Glutamatergic neuron (in vitro differentiated cells): ENCODE data around the gene SCGB1D2. TPM values are rescaled to one million over a fixed set of nuclear protein-coding genes. Genes with fewer than 3 reads are reported as not detected.

Experiments used
- DNase-seq: peaks from one replicate; pipeline ENCODE4 v3.0.0; 2022
- H3K27ac Mint-ChIP-seq: one replicate; pipeline ENCODE4 v1.8.0; 2020; ENCODE audit warnings: mild to moderate bottlenecking, mixed read lengths, inconsistent platforms; ENCODE audit not compliant: unreplicated experiment
- H3K27me3 Mint-ChIP-seq: one replicate; pipeline ENCODE4 v1.8.0; 2020; ENCODE audit warnings: mild to moderate bottlenecking, moderate library complexity, mixed read lengths, inconsistent platforms; ENCODE audit not compliant: unreplicated experiment
- H3K36me3 Mint-ChIP-seq: one replicate; pipeline ENCODE4 v1.8.0; 2020; ENCODE audit warnings: mild to moderate bottlenecking, mixed read lengths, inconsistent platforms; ENCODE audit not compliant: unreplicated experiment
- H3K4me1 Mint-ChIP-seq: one replicate; pipeline ENCODE4 v1.8.0; 2020; ENCODE audit warnings: mild to moderate bottlenecking, low read depth, mixed read lengths, inconsistent platforms; ENCODE audit not compliant: unreplicated experiment
- H3K4me3 Mint-ChIP-seq: one replicate; pipeline ENCODE4 v1.8.0; 2020; ENCODE audit warnings: mild to moderate bottlenecking, mixed read lengths, inconsistent platforms; ENCODE audit not compliant: unreplicated experiment
- H3K9me3 Mint-ChIP-seq: one replicate; pipeline ENCODE4 v1.8.0; 2020; ENCODE audit warnings: mild to moderate bottlenecking, moderate library complexity, mixed read lengths, inconsistent platforms; ENCODE audit not compliant: unreplicated experiment
- total RNA-seq: library from RNA; stranded (reverse); fragmentation: NEBNext Ultra II Directional; extraction: Animal tissue kit (Norgen Biotek cat#: 25700); gene quantifications from one replicate; pipeline ENCODE4 v1.2.1, GENCODE V29; 2021; ENCODE audit not compliant: unreplicated experiment
- TF ChIP-seq, protein P1 (sequence below): fragments of 200-600 bp; sonication (generic); IDR thresholded peaks from one replicate; pipeline ENCODE4 v1.5.0; 2021; ENCODE audit not compliant: partially characterized antibody, unreplicated experiment

The SCGB1D2 gene
- total RNA-seq, 1 donor from 2014 or later: not detected

- DNase-seq: no peak
- Mint-ChIP-seq H3K9me3 (peaks cover 5% of the 10 kb centered on the region), H3K36me3 (peaks cover under 1% of the 10 kb centered on the region), H3K27me3 (no peaks in the 10 kb centered on the region), H3K4me1 (no peaks in the 10 kb centered on the region), H3K4me3 (no peak overlapping the region), H3K27ac (no peak overlapping the region)
- TF ChIP-seq, protein P1, sequence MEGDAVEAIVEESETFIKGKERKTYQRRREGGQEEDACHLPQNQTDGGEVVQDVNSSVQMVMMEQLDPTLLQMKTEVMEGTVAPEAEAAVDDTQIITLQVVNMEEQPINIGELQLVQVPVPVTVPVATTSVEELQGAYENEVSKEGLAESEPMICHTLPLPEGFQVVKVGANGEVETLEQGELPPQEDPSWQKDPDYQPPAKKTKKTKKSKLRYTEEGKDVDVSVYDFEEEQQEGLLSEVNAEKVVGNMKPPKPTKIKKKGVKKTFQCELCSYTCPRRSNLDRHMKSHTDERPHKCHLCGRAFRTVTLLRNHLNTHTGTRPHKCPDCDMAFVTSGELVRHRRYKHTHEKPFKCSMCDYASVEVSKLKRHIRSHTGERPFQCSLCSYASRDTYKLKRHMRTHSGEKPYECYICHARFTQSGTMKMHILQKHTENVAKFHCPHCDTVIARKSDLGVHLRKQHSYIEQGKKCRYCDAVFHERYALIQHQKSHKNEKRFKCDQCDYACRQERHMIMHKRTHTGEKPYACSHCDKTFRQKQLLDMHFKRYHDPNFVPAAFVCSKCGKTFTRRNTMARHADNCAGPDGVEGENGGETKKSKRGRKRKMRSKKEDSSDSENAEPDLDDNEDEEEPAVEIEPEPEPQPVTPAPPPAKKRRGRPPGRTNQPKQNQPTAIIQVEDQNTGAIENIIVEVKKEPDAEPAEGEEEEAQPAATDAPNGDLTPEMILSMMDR: no peak
These were observed 38.4 kb downstream of the SCGB1D2 start for GRCh38 chr11:62280452-62280851.

Other genes starting within 250 kb of the SCGB1D2 start
- gene INCENP, start 118.2 kb upstream of the SCGB1D2 start, total RNA-seq: 48.0 TPM
- gene SCGB1D1, start 52.0 kb upstream of the SCGB1D2 start, total RNA-seq: not detected
- gene SCGB2A1, start 33.6 kb upstream of the SCGB1D2 start, total RNA-seq: not detected
- gene SCGB2A2, start 27.9 kb downstream of the SCGB1D2 start, total RNA-seq: not detected
- not detected for gene SCGB1D4, start 56.8 kb downstream of the SCGB1D2 start, total RNA-seq
- gene ASRGL1, start 95.2 kb downstream of the SCGB1D2 start, total RNA-seq: 55.7 TPM
- gene SCGB1A1, start 176.8 kb downstream of the SCGB1D2 start, total RNA-seq: not detected